ENCODE data around the gene KANSL1.

GRCh38 chr17:46106966-46107644 is 86.1 kb downstream of the KANSL1 start:
- no peak for TF ChIP-seq POLR2AphosphoS5 (IDR thresholded peaks at IDR 0.05; ENCODE audit: low read depth, low read length)
- TF ChIP-seq, protein P1, sequence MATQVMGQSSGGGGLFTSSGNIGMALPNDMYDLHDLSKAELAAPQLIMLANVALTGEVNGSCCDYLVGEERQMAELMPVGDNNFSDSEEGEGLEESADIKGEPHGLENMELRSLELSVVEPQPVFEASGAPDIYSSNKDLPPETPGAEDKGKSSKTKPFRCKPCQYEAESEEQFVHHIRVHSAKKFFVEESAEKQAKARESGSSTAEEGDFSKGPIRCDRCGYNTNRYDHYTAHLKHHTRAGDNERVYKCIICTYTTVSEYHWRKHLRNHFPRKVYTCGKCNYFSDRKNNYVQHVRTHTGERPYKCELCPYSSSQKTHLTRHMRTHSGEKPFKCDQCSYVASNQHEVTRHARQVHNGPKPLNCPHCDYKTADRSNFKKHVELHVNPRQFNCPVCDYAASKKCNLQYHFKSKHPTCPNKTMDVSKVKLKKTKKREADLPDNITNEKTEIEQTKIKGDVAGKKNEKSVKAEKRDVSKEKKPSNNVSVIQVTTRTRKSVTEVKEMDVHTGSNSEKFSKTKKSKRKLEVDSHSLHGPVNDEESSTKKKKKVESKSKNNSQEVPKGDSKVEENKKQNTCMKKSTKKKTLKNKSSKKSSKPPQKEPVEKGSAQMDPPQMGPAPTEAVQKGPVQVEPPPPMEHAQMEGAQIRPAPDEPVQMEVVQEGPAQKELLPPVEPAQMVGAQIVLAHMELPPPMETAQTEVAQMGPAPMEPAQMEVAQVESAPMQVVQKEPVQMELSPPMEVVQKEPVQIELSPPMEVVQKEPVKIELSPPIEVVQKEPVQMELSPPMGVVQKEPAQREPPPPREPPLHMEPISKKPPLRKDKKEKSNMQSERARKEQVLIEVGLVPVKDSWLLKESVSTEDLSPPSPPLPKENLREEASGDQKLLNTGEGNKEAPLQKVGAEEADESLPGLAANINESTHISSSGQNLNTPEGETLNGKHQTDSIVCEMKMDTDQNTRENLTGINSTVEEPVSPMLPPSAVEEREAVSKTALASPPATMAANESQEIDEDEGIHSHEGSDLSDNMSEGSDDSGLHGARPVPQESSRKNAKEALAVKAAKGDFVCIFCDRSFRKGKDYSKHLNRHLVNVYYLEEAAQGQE (IDR thresholded peaks at IDR 0.05; ENCODE audit: insufficient read depth in 1 of 2, low read depth in 2 of 2, low read length in 2 of 2), result no peak
